Measurements from ENCODE around the gene SYNE3. TPM values are rescaled to one million over a fixed set of nuclear protein-coding genes. Genes with fewer than 3 reads are reported as not detected.

Gene SYNE3
- total RNA-seq, 1 experiment from 2014 or later = 1.9 TPM

DNA sequence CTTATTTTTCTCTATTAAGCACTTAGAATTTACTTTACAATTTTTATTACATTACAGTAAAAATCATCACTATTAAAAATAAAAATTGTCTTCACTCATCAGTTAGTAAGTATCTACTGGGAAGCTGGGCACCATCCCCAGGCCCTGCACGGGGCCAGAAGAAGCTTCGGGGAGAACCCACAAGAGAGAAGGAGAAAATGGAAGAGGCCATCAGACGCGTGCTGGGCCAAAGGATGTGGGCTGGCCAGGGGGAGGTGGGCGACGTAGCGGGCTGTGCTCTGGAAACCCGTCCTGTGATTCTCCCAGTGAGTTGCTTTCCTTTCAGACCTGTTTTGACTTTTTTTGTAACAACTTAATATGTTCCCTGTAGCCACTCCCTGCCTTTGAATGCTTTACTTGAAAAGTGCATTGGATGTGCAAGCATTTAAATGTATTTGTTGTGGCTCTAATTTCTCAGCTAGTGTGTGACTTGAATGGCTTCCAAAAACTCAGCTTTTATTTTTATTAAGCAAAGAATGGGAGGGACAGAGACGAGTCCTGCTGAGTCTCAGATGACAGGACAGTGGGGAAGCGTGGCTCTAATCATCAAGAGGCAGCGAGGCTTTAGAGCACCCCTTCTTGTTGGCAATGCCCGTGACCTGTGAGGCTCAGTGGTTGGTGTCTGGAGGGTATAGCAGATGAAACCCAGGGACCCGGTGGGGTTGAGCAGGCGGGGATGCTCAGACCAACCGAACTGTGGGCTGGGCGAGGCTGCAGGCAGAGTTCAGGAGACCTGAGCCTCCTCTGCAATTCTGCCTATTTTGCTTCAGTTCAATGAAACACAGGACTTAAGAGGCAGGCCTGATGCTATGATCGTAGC, 38.8 kb downstream of the SYNE3 start:
- no peaks in the 10 kb centered on the region for H3K79me2 ChIP-seq (ENCODE audit: low read depth)
- POLR2A ChIA-PET (ENCODE audit: unreplicated experiment) = no interaction called here
- H3K4me2 ChIP-seq = no peak overlapping the region
- no peaks in the 10 kb centered on the region for H3K9me3 ChIP-seq (ENCODE audit: insufficient read depth, low read depth)
- H3K36me3 ChIP-seq (ENCODE audit: low read depth) = no peaks in the 10 kb centered on the region
- CTCF ChIA-PET = no interaction called here
- no peak overlapping the region for H3K27ac ChIP-seq
- H2AFZ ChIP-seq = no peak overlapping the region
- no peak for DNase-seq
- H3K27me3 ChIP-seq (ENCODE audit: insufficient read depth, low read depth) = no peaks in the 10 kb centered on the region
- no peak for TF ChIP-seq EZH2 (IDR thresholded peaks at IDR 0.05; ENCODE audit: low read depth)
- TF ChIP-seq, protein P1, sequence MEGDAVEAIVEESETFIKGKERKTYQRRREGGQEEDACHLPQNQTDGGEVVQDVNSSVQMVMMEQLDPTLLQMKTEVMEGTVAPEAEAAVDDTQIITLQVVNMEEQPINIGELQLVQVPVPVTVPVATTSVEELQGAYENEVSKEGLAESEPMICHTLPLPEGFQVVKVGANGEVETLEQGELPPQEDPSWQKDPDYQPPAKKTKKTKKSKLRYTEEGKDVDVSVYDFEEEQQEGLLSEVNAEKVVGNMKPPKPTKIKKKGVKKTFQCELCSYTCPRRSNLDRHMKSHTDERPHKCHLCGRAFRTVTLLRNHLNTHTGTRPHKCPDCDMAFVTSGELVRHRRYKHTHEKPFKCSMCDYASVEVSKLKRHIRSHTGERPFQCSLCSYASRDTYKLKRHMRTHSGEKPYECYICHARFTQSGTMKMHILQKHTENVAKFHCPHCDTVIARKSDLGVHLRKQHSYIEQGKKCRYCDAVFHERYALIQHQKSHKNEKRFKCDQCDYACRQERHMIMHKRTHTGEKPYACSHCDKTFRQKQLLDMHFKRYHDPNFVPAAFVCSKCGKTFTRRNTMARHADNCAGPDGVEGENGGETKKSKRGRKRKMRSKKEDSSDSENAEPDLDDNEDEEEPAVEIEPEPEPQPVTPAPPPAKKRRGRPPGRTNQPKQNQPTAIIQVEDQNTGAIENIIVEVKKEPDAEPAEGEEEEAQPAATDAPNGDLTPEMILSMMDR (conservative IDR thresholded peaks at IDR 0.05) = no peak
- no peak overlapping the region for H3K4me3 ChIP-seq
- peaks cover 29% of the 10 kb centered on the region for H3K4me1 ChIP-seq (replicated peaks; ENCODE audit: insufficient read depth)
- no peaks in the 10 kb centered on the region for H3K9me2 ChIP-seq (ENCODE audit: insufficient read depth)
- intact Hi-C loops (cut with micrococcal nuclease; ENCODE audit: unreplicated experiment) = no loop called here
- H3F3A ChIP-seq (ENCODE audit: insufficient read depth, low read depth) = no peaks in the 10 kb centered on the region
- H4K20me1 ChIP-seq (ENCODE audit: insufficient read depth) = no peaks in the 10 kb centered on the region
- no TSS peak for BruUV-seq (replicated peaks)

DNA sequence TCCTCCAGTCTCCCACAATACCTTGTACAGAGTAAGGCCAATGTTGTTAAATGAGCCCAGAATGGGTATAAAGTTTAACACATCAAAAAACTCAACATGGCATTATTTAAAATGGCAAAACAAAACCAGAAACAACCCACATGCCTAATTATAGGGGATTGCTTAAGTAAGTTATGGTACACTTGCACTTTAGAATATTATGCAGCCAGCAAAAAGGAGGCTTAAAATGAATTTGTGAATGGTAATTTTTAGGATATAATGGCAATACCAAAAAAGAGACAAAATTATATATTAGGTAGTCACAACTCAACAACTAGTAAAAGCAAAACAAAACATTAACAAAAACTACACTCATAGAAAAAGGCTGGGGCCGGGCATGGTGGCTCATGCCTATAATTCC, 39.7 kb downstream of the SYNE3 start:
- TF ChIP-seq, protein P1 (conservative IDR thresholded peaks at IDR 0.05) = no peak
- no peak for TF ChIP-seq EZH2 (IDR thresholded peaks at IDR 0.05; ENCODE audit: low read depth)
- H3K4me2 ChIP-seq = no peak overlapping the region
- H3K27ac ChIP-seq = no peak overlapping the region
- no peak for DNase-seq
- H3K36me3 ChIP-seq (ENCODE audit: low read depth) = no peaks in the 10 kb centered on the region
- H3K9me3 ChIP-seq (ENCODE audit: insufficient read depth, low read depth) = no peaks in the 10 kb centered on the region
- H3K4me3 ChIP-seq = no peak overlapping the region
- H3K79me2 ChIP-seq (ENCODE audit: low read depth) = no peaks in the 10 kb centered on the region
- CTCF ChIA-PET = no interaction called here
- peaks cover 26% of the 10 kb centered on the region for H3K4me1 ChIP-seq (replicated peaks; ENCODE audit: insufficient read depth)
- BruUV-seq (replicated peaks) = no TSS peak
- no peak overlapping the region for H2AFZ ChIP-seq
- no peaks in the 10 kb centered on the region for H3F3A ChIP-seq (ENCODE audit: insufficient read depth, low read depth)
- H3K9me2 ChIP-seq (ENCODE audit: insufficient read depth) = no peaks in the 10 kb centered on the region
- H3K27me3 ChIP-seq (ENCODE audit: insufficient read depth, low read depth) = no peaks in the 10 kb centered on the region
- intact Hi-C loops (cut with micrococcal nuclease; ENCODE audit: unreplicated experiment) = no loop called here
- POLR2A ChIA-PET (ENCODE audit: unreplicated experiment) = no interaction called here
- H4K20me1 ChIP-seq (ENCODE audit: insufficient read depth) = no peaks in the 10 kb centered on the region

DNA sequence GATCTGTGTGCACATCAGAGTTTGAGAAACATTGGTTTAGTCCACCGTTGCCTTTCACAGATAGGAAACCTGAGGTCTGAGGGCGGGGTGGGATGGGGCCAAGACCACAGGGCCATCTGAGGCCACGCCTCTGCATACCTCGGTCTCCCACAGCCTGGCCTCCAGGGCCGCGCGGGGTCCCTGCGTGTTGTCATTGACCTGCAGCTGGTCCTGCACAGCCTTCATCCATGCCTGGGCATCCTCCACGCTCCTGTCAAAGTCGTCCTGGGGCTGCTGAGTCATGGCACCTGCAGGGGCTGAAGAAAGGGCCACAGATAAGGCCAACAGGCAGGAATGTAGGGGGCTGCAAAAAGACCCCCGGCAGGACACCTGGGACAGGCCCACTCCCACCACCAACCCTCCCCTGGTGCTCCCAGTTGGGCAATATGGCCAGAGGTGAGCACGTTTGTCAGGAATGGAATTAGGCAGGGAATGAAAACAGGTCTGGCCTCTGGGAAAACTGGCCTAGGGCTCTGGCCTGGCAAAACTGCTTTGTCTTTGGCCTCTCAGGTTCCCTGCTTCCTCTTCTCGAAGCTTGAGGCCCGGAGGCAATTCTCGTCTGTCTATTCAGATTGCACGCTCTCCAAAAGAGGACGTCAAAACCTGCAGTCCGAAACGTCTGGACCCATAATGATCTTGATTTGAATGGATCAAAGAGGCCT, 40.8 kb downstream of the SYNE3 start:
- Histone ChIP-seq H3K27ac (no peak overlapping the region), H2AFZ (no peak overlapping the region), H3K27me3 (ENCODE audit: insufficient read depth, low read depth) (no peaks in the 10 kb centered on the region), H3K4me1 (replicated peaks; ENCODE audit: insufficient read depth) (peaks cover 26% of the 10 kb centered on the region), H3K36me3 (ENCODE audit: low read depth) (no peaks in the 10 kb centered on the region), H3K9me3 (ENCODE audit: insufficient read depth, low read depth) (no peaks in the 10 kb centered on the region), H3K9me2 (ENCODE audit: insufficient read depth) (no peaks in the 10 kb centered on the region), H3K4me2 (no peak overlapping the region), H3K4me3 (no peak overlapping the region), H3K79me2 (ENCODE audit: low read depth) (no peaks in the 10 kb centered on the region), H3F3A (ENCODE audit: insufficient read depth, low read depth) (no peaks in the 10 kb centered on the region), H4K20me1 (ENCODE audit: insufficient read depth) (no peaks in the 10 kb centered on the region)
- TF ChIP-seq, protein P1 (conservative IDR thresholded peaks at IDR 0.05) = no peak
- no peak for TF ChIP-seq EZH2 (IDR thresholded peaks at IDR 0.05; ENCODE audit: low read depth)
- DNase-seq = no peak
- ChIA-PET CTCF (no interaction called here), POLR2A (ENCODE audit: unreplicated experiment) (no interaction called here)
- BruUV-seq (replicated peaks) = no TSS peak
- intact Hi-C loops (cut with micrococcal nuclease; ENCODE audit: unreplicated experiment) = no loop called here
